HepG2 (cell line): ENCODE data around the gene TNFRSF18. TPM values are rescaled to one million over a fixed set of nuclear protein-coding genes. Genes with fewer than 3 reads are reported as not detected.
A peak's percentile ranks its signal among the peaks of the same experiment; 100 is the strongest.

Source experiments
- AKAP8 ChIP-seq: sonication (generic); formaldehyde crosslinking; IDR thresholded peaks from 2 replicates; pipeline ENCODE4 v1.5.1; 2020; ENCODE audit warnings: mild to moderate bottlenecking, missing genetic modification reagents
- HOXA9 ChIP-seq: sonication (generic); formaldehyde crosslinking; IDR thresholded peaks from 2 replicates; pipeline ENCODE4 v1.8.1; 2022; ENCODE audit warnings: missing genetic modification reagents, mild to moderate bottlenecking, moderate library complexity, borderline replicate concordance
- IRF1 ChIP-seq: sonication (generic); formaldehyde crosslinking; IDR thresholded peaks from 2 replicates; pipeline ENCODE4 v1.4.0; 2020; ENCODE audit warnings: low read depth, mild to moderate bottlenecking, missing genetic modification reagents
- KLF13 ChIP-seq: sonication (generic); formaldehyde crosslinking; IDR thresholded peaks from 2 replicates; pipeline ENCODE4 v1.4.0; 2020; ENCODE audit warnings: mild to moderate bottlenecking, missing genetic modification reagents
- MEIS1 ChIP-seq: sonication (generic); formaldehyde crosslinking; IDR thresholded peaks from 2 replicates; pipeline ENCODE4 v1.9.0; 2021; ENCODE audit warnings: mild to moderate bottlenecking, missing genetic modification reagents, moderate library complexity, borderline replicate concordance
- MIXL1 ChIP-seq: IDR thresholded peaks from 2 replicates; pipeline ENCODE4 v1.6.1; 2016
- MTA1 ChIP-seq: sonication (generic); formaldehyde crosslinking; IDR thresholded peaks from 2 replicates; pipeline ENCODE4 v1.4.0; 2020; ENCODE audit warnings: missing genetic modification reagents, mild to moderate bottlenecking, borderline replicate concordance
- MTA3 ChIP-seq: sonication (generic); formaldehyde crosslinking; IDR thresholded peaks from 2 replicates; pipeline ENCODE4 v1.4.0; 2020; ENCODE audit warnings: missing genetic modification reagents
- NAIF1 ChIP-seq: sonication (generic); formaldehyde crosslinking; IDR thresholded peaks from 2 replicates; pipeline ENCODE4 v1.5.0; 2020; ENCODE audit warnings: mild to moderate bottlenecking, missing genetic modification reagents, borderline replicate concordance
- NFYB ChIP-seq: sonication (generic); formaldehyde crosslinking; IDR thresholded peaks from 2 replicates; pipeline ENCODE4 v1.4.0; 2020; ENCODE audit warnings: missing genetic modification reagents
- PRMT3 ChIP-seq: sonication (generic); formaldehyde crosslinking; IDR thresholded peaks from 2 replicates; pipeline ENCODE4 v1.8.1; 2022; ENCODE audit warnings: low read depth, mild to moderate bottlenecking, moderate library complexity, missing genetic modification reagents, borderline replicate concordance
- SMARCC2 ChIP-seq: fragments of 450-650 bp; IDR thresholded peaks from 2 replicates; pipeline ENCODE4 v1.6.1; 2017; ENCODE audit warnings: antibody characterized with exemption, mild to moderate bottlenecking
- ZBTB20 ChIP-seq: sonication (generic); formaldehyde crosslinking; IDR thresholded peaks from 2 replicates; pipeline ENCODE4 v1.8.1; 2023; ENCODE audit warnings: missing genetic modification reagents, low read depth, mild to moderate bottlenecking, borderline replicate concordance
- ZFP36 ChIP-seq: fragments of 150-350 bp; IDR thresholded peaks from 2 replicates; pipeline ENCODE4 v1.6.1; 2018; ENCODE audit warnings: borderline replicate concordance, low read length, low read depth; ENCODE audit not compliant: partially characterized antibody
- ZMYM3 ChIP-seq: sonication (generic); formaldehyde crosslinking; IDR thresholded peaks from 2 replicates; pipeline ENCODE4 v1.5.1; 2020; ENCODE audit warnings: mild to moderate bottlenecking, missing genetic modification reagents
- ZNF24 ChIP-seq: fragments of 450-650 bp; IDR thresholded peaks from 2 replicates; pipeline ENCODE4 v1.6.1; 2017; ENCODE audit warnings: antibody characterized with exemption, mild to moderate bottlenecking
- ZNF766 ChIP-seq: sonication (generic); formaldehyde crosslinking; IDR thresholded peaks from 2 replicates; pipeline ENCODE4 v1.5.0; 2020; ENCODE audit warnings: missing genetic modification reagents, borderline replicate concordance
- ZNF768 ChIP-seq: sonication (generic); formaldehyde crosslinking; IDR thresholded peaks from 2 replicates; pipeline ENCODE4 v1.4.0; 2020; ENCODE audit warnings: missing genetic modification reagents
- polyA plus RNA-seq, 8 experiments: library from polyadenylated mRNA; depleted of rRNA in 3 of 8; stranded (reverse) in 7 of 8; unstranded in 1 of 8; fragments of >200 nt; fragmentation: Illumina TruSeq in 4 of 8; extraction: Trizol in 4 of 8; gene quantifications; 2 replicates each; pipeline versions ENCODE4 v1.2.1 to v1.2.3, GENCODE V29; 2011 to 2016; ENCODE audit warnings: low read depth in 4 of 8, missing spikeins in 1 of 8, mixed read lengths in 1 of 8; ENCODE audit not compliant: insufficient read depth in 1 of 8
- total RNA-seq, 5 experiments: library from RNA; depleted of rRNA; stranded (reverse); fragments of >200 nt; fragmentation: Illumina TruSeq; extraction: Trizol; gene quantifications; 2 replicates each; pipeline ENCODE4 v1.2.3, GENCODE V29; 2016; ENCODE audit warnings: low read depth in 1 of 5
- TF ChIP-seq, protein P1 (sequence below): sonication (generic); formaldehyde crosslinking; IDR thresholded peaks from 2 replicates; pipeline ENCODE4 v1.9.0; 2021; ENCODE audit warnings: missing genetic modification reagents, borderline replicate concordance
- TF ChIP-seq, protein P2 (sequence below): sonication (generic); formaldehyde crosslinking; IDR thresholded peaks from 2 replicates; pipeline ENCODE4 v1.5.1; 2020; ENCODE audit warnings: missing genetic modification reagents, mild to moderate bottlenecking, borderline replicate concordance
- TF ChIP-seq, protein P3 (sequence below): sonication (generic); formaldehyde crosslinking; IDR thresholded peaks from 2 replicates; pipeline ENCODE4 v1.4.0; 2020; ENCODE audit warnings: missing genetic modification reagents

The TNFRSF18 gene
- total and polyA plus RNA-seq, 2 of the 13 experiments (the other 11 are each of a cell fraction or from before 2014, with no cell fraction given), result not detected

DNA sequence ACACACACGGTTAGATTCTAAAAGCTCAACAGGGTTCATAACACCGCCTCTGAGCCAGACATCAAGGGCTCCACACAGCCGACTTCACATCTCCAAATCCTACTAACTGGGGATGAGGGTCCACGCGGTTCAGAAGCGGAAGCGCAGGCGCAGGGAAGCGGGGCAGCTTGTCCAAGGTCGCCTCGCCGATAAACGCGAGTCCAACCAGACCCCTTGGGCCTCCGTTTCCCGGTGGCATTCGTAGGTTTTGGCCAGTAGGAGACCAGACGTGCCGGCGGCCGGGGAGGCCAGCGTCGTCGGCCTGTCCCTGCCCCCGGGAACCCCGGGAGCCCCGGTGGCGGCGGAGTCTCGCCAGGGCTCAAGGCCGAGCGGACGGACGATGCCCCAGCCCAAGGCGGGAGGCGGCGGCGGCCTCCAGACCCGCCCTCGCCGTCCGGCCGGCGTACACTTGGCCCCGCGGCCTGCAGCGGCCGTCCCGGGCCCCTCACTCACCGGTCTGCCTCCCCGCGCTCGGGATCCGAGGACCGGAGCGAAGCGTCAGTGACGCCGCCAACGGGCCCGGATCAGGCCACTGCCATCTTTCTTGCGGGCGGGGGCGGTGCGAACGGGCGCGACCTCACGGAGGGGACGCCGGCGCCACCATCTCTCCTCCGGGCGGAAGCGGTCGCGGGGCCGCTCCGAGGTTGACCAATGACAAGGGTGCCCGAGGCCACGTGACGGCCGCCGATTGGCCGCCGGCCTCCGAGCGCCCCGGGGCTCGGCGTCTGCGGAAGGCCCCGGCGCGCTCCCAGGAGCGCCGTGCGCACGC, 25.2 kb upstream of the TNFRSF18 start, which contains the start of gene SDF4 (continued):
- TF ChIP-seq, protein P1, sequence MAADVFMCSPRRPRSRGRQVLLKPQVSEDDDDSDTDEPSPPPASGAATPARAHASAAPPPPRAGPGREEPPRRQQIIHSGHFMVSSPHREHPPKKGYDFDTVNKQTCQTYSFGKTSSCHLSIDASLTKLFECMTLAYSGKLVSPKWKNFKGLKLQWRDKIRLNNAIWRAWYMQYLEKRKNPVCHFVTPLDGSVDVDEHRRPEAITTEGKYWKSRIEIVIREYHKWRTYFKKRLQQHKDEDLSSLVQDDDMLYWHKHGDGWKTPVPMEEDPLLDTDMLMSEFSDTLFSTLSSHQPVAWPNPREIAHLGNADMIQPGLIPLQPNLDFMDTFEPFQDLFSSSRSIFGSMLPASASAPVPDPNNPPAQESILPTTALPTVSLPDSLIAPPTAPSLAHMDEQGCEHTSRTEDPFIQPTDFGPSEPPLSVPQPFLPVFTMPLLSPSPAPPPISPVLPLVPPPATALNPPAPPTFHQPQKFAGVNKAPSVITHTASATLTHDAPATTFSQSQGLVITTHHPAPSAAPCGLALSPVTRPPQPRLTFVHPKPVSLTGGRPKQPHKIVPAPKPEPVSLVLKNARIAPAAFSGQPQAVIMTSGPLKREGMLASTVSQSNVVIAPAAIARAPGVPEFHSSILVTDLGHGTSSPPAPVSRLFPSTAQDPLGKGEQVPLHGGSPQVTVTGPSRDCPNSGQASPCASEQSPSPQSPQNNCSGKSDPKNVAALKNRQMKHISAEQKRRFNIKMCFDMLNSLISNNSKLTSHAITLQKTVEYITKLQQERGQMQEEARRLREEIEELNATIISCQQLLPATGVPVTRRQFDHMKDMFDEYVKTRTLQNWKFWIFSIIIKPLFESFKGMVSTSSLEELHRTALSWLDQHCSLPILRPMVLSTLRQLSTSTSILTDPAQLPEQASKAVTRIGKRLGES (CRISPR knock-in tag), result no peak
- TF ChIP-seq HOXA9 (CRISPR knock-in tag) (no peak), ZFP36 (no peak), AKAP8 (CRISPR knock-in tag) (peak; percentile 98), SMARCC2 (no peak), MTA3 (CRISPR knock-in tag) (no peak), MEIS1 (CRISPR knock-in tag) (0 out of 2 replicates have a peak, but pooled peaks have one; percentile 49), ZMYM3 (CRISPR knock-in tag) (no peak), MTA1 (CRISPR knock-in tag) (peak; percentile 50; the same call in 1 of the 2 replicates), ZNF766 (CRISPR knock-in tag) (no peak), PRMT3 (peak; percentile 65; the same call in 1 of the 2 replicates), MIXL1 (CRISPR knock-in tag) (no peak), KLF13 (CRISPR knock-in tag) (no peak), ZNF768 (0 out of 2 replicates have a peak, but pooled peaks have one; percentile 64), ZBTB20 (CRISPR knock-in tag) (peak; percentile 13; the same call in 1 of the 2 replicates), IRF1 (CRISPR knock-in tag) (no peak), ZNF24 (no peak), NAIF1 (CRISPR knock-in tag) (no peak; the same call in 1 of the 2 replicates), NFYB (CRISPR knock-in tag) (peak; percentile 89)
- TF ChIP-seq, protein P2, sequence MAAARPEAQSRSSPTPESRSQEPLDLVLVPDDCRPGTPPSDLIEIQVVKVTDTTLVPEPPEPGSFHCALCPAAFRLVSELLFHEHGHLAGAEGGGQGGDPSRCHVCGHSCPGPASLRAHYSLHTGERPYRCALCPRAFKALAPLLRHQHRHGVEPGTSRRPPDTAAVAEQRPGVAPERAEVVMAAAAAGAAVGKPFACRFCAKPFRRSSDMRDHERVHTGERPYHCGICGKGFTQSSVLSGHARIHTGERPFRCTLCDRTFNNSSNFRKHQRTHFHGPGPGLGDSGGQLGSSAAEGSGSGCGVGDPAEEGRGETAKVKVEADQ, result peak; percentile 23; the same call in 1 of the 2 replicates
- TF ChIP-seq, protein P3, sequence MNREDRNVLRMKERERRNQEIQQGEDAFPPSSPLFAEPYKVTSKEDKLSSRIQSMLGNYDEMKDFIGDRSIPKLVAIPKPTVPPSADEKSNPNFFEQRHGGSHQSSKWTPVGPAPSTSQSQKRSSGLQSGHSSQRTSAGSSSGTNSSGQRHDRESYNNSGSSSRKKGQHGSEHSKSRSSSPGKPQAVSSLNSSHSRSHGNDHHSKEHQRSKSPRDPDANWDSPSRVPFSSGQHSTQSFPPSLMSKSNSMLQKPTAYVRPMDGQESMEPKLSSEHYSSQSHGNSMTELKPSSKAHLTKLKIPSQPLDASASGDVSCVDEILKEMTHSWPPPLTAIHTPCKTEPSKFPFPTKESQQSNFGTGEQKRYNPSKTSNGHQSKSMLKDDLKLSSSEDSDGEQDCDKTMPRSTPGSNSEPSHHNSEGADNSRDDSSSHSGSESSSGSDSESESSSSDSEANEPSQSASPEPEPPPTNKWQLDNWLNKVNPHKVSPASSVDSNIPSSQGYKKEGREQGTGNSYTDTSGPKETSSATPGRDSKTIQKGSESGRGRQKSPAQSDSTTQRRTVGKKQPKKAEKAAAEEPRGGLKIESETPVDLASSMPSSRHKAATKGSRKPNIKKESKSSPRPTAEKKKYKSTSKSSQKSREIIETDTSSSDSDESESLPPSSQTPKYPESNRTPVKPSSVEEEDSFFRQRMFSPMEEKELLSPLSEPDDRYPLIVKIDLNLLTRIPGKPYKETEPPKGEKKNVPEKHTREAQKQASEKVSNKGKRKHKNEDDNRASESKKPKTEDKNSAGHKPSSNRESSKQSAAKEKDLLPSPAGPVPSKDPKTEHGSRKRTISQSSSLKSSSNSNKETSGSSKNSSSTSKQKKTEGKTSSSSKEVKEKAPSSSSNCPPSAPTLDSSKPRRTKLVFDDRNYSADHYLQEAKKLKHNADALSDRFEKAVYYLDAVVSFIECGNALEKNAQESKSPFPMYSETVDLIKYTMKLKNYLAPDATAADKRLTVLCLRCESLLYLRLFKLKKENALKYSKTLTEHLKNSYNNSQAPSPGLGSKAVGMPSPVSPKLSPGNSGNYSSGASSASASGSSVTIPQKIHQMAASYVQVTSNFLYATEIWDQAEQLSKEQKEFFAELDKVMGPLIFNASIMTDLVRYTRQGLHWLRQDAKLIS, result no peak
